Nephron (organoid): ENCODE data around the gene TNNI3K.

Source experiments
- H3K27ac Mint-ChIP-seq, 3 experiments: 2 replicates each; pipeline ENCODE4 v1.8.0; 2020; ENCODE audit warnings: mixed read lengths in 3 of 3, mild to moderate bottlenecking in 2 of 3, moderate library complexity in 1 of 3
- H3K27me3 Mint-ChIP-seq: 2 replicates; pipeline ENCODE4 v1.8.0; 2021; ENCODE audit warnings: low read depth, mild to moderate bottlenecking, moderate library complexity, mixed read lengths
- H3K36me3 Mint-ChIP-seq: 2 replicates; pipeline ENCODE4 v1.8.0; 2020; ENCODE audit warnings: low read depth, mixed read lengths
- H3K4me1 Mint-ChIP-seq: 2 replicates; pipeline ENCODE4 v1.8.0; 2020; ENCODE audit warnings: mixed read lengths
- H3K4me3 Mint-ChIP-seq, 3 experiments: 2 replicates each; pipeline ENCODE4 v1.8.0; 2020; ENCODE audit warnings: mild to moderate bottlenecking in 3 of 3, mixed read lengths in 3 of 3, moderate library complexity in 2 of 3
- H3K9me3 Mint-ChIP-seq: 2 replicates; pipeline ENCODE4 v1.8.0; 2020; ENCODE audit warnings: mixed read lengths
- CTCF ChIP-seq, 3 experiments: fragments of 200-600 bp; sonication (generic); IDR thresholded peaks; one replicate each; pipeline ENCODE4 v1.5.0; 2021; ENCODE audit warnings: antibody characterized with exemption in 3 of 3; ENCODE audit not compliant: unreplicated experiment in 3 of 3

The TNNI3K gene

DNA sequence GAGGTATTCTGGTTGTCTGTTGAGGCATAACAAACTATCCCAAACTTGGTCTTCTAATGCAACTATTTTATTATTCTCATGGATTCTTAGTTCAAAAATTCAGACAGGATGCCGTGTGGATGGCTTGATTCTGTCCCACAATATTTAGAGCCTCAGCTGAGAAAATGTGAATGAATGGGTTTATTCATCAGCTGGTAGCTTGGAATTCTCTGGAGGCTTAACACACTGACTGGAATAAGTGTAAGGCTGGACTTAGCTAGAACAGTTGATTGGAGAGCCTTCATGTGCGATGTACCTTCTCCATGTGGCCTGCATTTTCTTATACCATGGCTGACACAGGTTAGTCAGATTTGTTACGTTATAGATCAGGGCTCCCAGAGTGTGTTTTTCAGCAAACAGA lies 30.8 kb downstream of the TNNI3K start:
- no peaks in the 10 kb centered on the region for H3K36me3 Mint-ChIP-seq
- H3K4me1 Mint-ChIP-seq, result peaks cover 6% of the 10 kb centered on the region

DNA sequence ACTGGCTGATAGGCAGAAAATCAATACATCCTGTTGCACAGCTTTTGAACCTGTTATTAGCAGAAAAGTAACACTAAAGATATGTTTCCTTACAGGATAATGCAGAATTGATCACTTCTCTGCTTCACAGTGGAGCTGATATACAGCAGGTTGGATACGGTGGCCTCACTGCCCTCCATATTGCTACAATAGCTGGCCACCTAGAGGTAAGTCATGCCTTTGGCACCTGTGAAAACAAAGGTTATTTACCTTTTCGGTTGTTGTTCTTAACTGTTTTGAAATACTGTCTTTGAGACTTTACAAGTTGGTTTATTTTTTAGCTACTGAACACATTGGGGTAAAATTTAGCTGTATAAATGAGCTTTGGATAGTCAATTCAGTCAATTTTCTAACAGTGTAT lies 36.3 kb downstream of the TNNI3K start:
- Mint-ChIP-seq H3K27me3 (no peaks in the 10 kb centered on the region), H3K4me3 (no peak overlapping the region), H3K27ac (no peak overlapping the region), H3K9me3 (no peaks in the 10 kb centered on the region), H3K4me1 (peaks cover 6% of the 10 kb centered on the region), H3K36me3 (no peaks in the 10 kb centered on the region)
- TF ChIP-seq CTCF (IDR thresholded peaks at IDR 0.05; ENCODE audit: unreplicated experiment in 3 of 3), result no peak

More for the DNA sequence above, 30.8 kb downstream of the TNNI3K start:
- no peak overlapping the region for H3K4me3 Mint-ChIP-seq
- no peak overlapping the region for H3K27ac Mint-ChIP-seq
- H3K9me3 Mint-ChIP-seq, result no peaks in the 10 kb centered on the region
- no peak for TF ChIP-seq CTCF (IDR thresholded peaks at IDR 0.05; ENCODE audit: unreplicated experiment in 3 of 3)
- no peaks in the 10 kb centered on the region for H3K27me3 Mint-ChIP-seq

DNA sequence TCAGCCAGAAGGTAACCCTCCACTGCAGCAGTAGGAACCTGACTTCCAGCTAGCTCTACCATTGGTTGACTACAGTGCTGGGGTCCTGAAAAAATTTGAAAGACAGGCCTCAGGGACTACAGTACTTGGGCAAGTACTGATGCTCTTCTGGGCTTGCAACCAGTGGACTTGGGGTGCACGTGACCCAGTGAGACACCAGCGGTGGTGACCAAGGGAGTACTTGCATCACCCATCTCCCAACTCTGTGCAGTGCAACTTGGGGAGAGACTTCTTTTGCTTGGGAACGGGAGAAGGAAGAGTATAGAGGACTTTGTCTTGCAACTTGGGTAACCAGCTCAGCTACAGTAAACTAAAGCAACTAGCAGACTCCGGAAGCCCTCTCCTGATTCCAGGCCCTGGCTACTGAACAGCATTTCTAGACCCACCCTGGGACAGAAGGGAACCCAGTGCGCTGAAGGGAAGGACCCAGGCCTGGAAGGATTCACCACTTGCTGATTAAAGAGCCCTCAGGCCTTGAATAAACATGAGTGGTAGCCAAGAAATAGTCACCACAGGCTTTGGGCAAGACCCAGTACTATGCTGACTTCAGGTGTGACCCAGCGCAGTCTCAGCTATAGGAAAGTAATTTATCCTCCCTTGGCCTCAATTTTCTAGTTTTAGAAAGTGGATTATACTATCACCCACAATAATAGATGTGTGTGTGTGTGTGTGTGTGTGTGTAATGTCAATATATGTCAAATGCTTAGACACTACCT lies 45.6 kb downstream of the TNNI3K start:
- H3K4me1 Mint-ChIP-seq, result peaks cover 5% of the 10 kb centered on the region
- no peak overlapping the region for H3K4me3 Mint-ChIP-seq
- no peaks in the 10 kb centered on the region for H3K9me3 Mint-ChIP-seq
- no peak for TF ChIP-seq CTCF (IDR thresholded peaks at IDR 0.05; ENCODE audit: unreplicated experiment in 3 of 3)
- no peaks in the 10 kb centered on the region for H3K27me3 Mint-ChIP-seq
- H3K36me3 Mint-ChIP-seq, result no peaks in the 10 kb centered on the region
- no peak overlapping the region for H3K27ac Mint-ChIP-seq

DNA sequence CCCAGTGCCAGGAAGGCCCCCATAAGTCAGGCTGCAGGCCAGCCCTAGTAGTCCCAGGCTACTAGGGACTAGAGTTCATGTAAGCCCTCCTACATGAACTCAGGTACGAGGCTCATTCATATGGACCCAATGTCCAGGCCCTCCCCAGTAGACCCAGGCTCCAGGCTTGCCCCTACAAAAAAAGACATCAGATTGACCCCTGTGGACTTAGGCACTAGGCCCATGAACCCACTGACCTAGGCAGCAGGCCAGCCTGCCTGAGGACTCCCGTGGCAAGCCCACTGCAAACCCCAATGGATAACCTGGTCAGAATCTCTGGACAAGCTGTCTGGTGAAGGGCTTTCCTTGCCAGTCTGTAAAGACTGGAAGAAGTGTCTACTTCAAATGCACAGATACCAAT lies 51.2 kb downstream of the TNNI3K start:
- no peak for TF ChIP-seq CTCF (IDR thresholded peaks at IDR 0.05; ENCODE audit: unreplicated experiment in 3 of 3)
- no peaks in the 10 kb centered on the region for H3K27me3 Mint-ChIP-seq
- H3K4me1 Mint-ChIP-seq, result no peaks in the 10 kb centered on the region
- no peak overlapping the region for H3K27ac Mint-ChIP-seq
- no peaks in the 10 kb centered on the region for H3K9me3 Mint-ChIP-seq
- no peaks in the 10 kb centered on the region for H3K36me3 Mint-ChIP-seq
- no peak overlapping the region for H3K4me3 Mint-ChIP-seq

DNA sequence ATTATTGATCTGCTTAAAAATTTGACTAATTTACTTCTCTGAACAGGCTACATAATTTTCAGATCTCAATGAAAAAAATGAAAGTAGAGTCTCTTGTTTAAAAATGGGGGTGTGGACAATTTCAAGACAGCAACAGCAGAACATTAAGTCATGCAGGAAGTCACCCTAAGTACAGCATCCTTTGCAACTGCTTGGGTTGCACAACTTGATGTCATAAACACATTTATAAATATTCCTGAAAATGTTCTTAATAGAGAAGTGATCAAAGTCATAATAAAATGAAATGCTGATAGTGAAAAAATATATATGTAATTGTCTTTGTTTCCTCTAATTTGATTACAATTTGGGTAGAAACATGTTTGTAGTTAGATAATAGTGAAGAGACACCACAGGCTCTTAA lies 79.3 kb downstream of the TNNI3K start:
- Mint-ChIP-seq H3K9me3 (peaks cover 3% of the 10 kb centered on the region), H3K27ac (no peak overlapping the region), H3K27me3 (no peaks in the 10 kb centered on the region), H3K4me3 (no peak overlapping the region), H3K4me1 (no peaks in the 10 kb centered on the region), H3K36me3 (no peaks in the 10 kb centered on the region)
- TF ChIP-seq CTCF (IDR thresholded peaks at IDR 0.05; ENCODE audit: unreplicated experiment in 3 of 3), result no peak

GRCh38 chr1:74316302-74316701 lies 81.1 kb downstream of the TNNI3K start:
- Mint-ChIP-seq H3K9me3 (no peaks in the 10 kb centered on the region), H3K27ac (peak overlapping the region in 1 of 3 experiments; percentile 45), H3K4me3 (no peak overlapping the region), H3K36me3 (no peaks in the 10 kb centered on the region), H3K4me1 (no peaks in the 10 kb centered on the region), H3K27me3 (no peaks in the 10 kb centered on the region)
- TF ChIP-seq CTCF (IDR thresholded peaks at IDR 0.05; ENCODE audit: unreplicated experiment in 3 of 3), result no peak
